HG03469 (cell line): Measurements from ENCODE around the gene ARHGAP24.
"Not testable (repeated sequence)": the region's sequence is repeated elsewhere in the genome, so short reads cannot be mapped to it uniquely, and the experiment has no call there.

Experiments
- ATAC-seq: cut with Tn5 transposase; IDR thresholded peaks from one replicate; pipeline ENCODE4 v1.9.1; 2021; ENCODE audit warnings: mild to moderate bottlenecking, moderate library complexity, moderate number of reproducible peaks; ENCODE audit not compliant: unreplicated experiment

The ARHGAP24 gene

DNA sequence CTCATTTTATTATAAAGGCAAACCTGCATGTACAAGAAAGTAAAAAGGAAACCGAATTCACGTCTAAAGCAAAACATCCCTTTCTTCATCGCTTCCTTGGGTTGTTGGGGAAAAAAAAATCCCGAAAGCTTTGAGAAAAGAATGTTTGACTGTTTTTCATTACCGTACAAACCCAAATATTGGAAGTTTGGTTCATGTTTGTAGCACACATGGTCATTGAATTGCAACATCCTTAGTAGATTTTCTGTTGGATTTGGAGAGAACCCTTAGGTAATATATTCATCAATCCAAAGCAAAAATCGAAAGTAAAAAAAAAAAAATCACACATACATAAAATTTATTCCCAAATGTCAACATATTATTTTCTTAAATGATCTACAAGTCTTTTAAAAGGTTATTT, 464.6 kb downstream of the ARHGAP24 start:
- ATAC-seq: no peak

DNA sequence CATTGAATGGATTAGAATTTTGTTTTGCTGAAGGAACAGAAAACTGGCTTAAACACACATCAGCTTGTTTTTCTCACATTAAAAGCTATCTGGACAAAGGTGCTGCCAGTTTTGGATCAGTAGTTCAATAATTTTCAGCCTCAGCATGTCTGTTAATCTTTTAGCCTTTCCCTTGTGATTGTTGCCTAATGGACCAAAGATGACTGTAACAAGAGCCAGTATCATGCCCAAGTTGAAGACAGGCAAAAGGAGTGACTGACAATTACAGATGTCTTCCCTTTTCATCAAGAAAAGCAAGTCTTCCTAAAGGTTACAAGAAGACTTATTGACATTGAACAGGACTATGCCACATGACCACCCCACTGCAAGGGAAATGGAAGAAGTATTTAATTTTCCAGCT, 465.2 kb downstream of the ARHGAP24 start:
- ATAC-seq: no peak

DNA sequence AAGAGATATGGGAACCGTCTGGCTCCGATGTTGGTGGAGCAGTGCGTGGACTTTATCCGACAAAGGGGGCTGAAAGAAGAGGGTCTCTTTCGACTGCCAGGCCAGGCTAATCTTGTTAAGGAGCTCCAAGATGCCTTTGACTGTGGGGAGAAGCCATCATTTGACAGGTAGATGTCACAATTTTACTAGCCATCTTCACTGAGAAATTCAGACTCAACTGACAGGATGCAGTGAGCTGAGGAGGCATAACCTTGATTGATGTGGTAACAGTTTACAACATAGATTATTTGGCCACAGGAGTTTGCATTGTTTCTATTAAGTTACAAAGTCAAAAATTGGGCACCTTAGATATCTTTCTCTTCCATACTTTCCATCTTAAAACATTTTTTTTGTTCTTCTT, 467.2 kb downstream of the ARHGAP24 start:
- no peak for ATAC-seq

DNA sequence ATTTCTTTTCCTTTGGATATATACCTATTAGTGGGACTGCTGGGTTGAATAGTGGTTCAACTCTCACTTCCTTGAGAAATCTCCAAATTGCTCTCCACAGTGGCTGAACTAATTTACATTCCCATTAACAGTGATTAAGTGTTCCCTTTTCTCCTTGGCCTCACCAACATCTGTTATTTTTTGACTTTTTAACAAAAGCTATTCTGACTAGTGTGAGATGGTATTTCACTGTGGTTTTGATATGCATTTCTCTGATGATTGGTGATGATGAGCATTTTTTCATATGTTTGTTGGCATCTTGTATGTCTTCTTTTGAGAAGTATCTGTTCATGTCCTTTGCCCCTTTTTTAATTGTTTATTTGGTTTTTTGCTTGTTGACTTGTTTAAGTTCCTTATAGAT, 471.9 kb downstream of the ARHGAP24 start:
- no peak for ATAC-seq

DNA sequence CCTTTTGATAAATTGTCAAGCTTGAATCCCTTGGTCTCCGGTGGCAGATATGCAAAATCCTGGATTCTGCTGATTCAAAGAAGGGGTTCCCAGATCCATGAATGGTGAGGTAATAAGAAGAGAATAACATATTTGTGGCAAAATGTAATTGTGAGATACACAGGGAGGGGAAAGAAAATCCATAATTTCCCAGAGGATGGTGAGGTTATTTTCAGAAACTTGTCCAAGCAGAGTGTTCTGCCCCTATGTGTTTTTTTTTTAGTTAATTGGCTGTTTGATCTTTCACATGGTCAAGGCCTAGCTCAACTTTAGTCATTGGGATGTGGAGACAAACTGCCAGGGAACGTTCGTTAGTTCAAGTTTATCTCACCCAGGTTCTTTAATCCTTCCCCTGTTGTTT, 476.1 kb downstream of the ARHGAP24 start:
- ATAC-seq: no peak

DNA sequence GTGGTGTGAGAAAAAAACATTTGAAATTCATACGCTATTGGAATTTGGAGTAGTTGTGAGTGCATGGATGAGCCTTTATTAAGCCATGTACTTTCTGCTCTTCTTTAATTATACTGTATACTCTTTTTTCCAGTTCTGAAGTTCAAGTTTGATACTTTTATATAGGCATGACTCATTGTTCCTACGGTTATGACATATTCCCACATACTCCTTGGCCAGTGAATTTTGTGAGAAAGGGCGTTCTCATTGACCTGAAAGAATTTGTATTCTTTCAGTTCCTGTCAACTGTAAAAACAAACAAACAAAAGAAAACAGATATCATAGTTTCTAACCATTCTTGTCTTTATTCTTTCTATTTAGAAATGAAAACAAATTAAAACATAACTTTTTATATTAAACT, 477.6 kb downstream of the ARHGAP24 start:
- ATAC-seq: no peak

DNA sequence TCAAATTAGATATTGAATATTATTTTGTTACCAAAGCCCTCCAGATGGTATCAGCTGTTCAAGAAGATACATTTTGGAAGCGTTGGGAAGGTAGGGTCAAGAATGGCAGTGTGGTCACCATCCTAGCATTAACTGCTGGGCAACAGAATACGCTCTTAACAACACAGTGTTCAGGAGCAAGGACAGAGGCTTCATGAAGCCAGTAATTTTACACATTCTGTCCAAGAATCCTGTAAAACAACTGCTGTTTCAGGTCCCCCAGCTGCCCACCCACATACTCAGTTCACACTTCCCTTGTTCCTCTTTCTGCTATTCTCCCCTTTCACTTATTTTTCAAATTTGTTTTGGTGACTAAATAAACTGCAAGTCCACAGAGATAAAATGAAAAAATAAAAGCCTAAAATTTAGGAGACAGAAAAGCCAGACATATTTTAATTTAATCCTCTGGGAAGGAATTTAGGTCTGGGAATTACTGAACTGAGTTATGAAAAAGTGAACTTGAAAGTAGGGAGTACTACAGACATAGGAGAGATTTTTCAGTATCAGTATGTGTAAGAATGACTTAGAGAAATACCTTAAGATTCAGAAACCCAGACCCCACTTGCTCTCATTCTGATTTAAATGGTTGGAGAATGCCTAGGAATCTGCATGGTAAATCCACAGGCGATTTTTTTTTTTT, 478.2 kb downstream of the ARHGAP24 start:
- no peak for ATAC-seq

DNA sequence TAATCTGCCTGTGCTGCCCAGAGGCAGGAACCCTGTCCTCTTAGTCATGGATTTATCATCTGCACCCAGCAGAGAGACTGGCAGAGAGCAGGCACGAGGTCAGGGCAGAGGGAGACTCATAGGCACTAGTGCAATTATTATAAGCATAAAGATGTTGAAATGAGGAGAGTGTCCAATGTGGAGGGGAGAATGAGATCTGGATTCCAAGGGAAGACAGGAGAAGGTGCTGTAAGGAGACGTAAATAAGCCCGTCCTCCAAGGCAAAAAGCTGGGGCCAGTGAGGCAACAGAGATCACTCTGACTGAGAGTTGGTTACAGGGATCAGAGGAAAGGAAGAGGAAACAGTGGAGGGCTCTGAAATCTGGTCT, 478.7 kb downstream of the ARHGAP24 start:
- ATAC-seq: no peak

DNA sequence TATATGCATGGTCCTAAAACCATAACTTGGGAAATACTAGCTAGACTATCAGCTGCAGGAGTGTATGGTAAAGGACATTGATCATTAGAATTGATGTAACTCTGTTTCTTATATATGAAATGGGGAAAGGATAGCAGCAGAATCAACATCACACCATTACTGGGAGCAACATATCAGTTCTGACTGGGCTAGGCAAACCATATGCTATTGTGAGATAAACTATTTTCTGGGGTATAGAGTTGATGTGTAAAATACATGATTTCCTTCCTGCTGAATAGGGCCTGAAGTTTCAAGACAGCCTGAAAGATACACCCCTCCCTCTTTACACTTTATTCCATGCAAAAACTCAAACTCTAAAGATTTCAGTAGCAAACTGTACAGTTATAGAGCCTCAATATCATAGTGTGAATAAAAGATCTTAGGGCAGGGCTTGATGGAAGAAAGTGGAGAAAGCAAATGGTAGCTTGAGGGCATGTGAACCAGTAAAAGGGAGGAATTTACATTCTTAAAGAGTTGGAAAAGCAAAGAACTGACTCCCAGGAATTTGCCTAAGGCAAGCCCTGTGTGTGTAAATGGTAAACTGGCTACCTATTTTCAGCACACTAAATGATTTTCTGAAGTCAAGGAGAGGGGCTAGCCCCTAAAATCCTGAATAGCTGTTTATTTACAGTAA, 480.8 kb downstream of the ARHGAP24 start:
- ATAC-seq: no peak

DNA sequence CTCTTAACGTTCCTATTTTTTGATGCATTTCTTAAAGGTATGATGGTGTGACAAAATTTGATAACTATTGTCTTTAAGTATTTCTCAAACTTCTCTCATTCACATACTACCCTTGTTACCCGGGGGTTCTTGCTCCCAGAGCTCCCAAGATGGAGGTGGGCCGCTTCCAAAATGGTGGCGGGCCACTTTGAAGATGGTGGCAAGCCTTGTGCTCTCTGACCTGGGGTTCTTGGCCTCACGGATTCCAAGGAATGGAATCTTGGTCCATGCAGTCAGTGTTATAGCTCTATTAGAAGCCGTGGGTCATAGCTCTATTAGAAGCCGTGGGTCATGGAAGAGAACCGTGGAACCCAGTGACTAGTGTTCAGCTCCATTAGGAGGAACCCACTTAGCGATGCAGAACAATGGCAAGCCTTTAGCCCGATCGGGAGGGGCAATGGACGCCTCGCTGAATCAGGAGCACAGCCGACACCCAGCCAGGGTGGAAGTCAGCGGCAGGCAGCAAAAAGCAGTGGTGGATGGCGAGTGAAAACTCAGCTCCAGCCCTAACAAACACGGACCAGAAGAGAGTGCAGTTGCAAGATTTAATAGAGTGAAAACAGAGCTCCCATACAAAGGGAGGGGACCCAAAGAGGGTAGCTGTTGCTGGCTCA, 481.5 kb downstream of the ARHGAP24 start:
- no peak for ATAC-seq

DNA sequence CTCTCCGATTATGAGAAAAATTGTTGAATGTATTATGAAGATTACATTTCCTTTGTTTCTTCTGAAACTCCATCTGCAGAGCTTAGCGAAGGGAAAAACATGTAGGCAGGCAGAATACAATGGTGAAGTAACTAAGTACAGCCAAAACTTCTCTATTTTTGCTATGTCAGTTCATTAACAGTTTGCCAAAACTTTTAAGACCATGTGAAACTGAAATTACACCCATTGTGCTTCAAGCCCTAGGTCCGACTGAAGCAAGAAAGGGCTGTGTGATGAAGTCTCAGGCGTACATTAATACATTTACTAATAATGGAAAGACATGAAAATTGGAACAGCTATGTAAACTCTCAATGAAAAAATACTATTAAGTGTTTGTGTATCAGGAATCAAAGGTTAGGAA, 486.9 kb downstream of the ARHGAP24 start:
- ATAC-seq: no peak

DNA sequence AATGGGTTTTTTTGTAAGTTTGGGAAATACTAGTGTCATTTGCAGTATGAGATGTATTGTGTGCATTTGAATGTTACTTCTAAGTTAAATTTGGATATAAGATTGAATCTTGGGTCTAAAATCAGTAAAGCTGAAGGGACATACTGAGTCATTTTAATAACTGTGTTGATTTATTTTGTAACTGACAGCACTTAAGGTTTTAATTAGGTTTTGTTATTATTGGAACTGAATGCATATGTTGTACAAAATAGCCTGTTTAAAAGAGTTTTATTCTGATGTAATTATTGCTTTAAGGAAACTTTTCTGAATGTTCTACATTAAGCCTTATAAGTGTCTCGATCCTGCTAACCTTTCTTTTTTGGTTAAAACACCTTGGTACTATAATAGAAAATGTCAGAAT, 488.3 kb downstream of the ARHGAP24 start:
- no peak for ATAC-seq

DNA sequence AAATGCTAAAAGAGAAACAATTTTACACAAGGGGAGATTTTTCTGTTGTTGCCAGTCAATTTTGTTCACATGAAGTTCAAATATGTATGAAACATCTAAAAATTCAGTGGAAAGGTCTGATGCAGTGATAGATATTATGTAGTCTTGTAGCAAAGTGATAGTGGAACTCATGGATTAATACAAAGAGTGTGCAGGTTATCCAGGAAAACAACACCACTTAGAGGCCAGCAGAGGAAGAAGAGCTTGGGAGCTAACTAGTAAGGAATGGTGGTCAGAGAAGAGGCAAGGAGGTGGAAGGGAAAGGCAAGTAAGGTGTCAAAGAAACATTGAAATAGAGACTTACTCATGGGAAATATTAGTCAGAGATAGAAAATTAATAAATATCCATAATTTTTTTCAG, 489.3 kb downstream of the ARHGAP24 start:
- no peak for ATAC-seq

DNA sequence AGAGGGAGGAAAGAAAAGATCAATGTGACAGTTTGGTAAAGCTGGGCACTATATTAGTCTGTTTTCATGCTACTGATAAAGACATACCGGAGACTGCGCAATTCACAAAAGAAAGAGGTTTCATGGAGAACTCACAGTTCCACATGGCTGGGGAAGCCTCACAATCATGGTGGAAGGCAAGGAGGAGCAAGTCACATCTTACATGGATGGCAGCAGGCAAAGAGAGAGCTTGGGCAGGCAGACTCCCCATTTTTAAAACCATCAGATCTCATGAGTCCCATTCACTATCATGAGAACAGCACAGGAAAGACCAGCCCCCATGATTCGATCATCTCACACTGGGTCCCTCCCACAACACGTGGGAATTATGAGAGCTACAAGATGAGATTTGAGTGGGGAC, 490.1 kb downstream of the ARHGAP24 start:
- not testable (repeated sequence) for ATAC-seq

DNA sequence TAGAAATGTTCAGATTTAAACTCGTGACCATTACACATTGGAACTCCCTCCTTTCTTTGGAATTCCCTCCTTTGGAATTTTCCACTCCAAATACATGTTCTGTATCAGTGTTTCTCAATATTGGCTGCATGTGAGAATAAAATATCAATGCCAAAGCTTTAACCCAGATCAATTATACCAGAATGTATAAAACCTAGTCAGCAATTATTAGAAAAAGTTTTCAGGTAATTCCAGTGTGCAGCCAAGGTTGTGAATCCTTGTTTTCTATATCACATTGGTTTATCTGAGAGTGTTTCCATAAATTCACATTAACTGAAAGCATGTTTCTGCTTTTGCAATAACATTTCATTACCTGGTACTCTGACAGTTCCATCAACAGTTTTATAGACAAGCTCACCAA, 490.6 kb downstream of the ARHGAP24 start:
- no peak for ATAC-seq

DNA sequence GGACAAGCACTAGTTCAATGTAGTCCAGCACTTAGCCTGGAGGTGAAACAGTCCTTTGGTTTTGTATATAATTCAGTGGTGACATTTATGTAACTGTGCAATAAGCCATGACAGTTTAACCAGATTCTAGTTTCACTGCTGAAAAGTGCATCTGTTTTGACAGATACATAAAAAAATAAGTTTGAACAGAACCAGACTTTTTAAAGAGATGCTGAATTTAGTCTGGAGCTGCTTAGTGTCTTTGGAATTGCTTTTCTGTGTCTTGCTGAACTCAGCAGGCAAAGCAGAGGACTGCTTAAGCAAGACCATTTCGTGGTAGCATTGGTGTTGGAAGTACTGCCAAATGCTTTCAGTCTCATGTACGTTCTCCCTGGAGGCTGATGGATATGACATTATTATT, 491.4 kb downstream of the ARHGAP24 start:
- no peak for ATAC-seq

DNA sequence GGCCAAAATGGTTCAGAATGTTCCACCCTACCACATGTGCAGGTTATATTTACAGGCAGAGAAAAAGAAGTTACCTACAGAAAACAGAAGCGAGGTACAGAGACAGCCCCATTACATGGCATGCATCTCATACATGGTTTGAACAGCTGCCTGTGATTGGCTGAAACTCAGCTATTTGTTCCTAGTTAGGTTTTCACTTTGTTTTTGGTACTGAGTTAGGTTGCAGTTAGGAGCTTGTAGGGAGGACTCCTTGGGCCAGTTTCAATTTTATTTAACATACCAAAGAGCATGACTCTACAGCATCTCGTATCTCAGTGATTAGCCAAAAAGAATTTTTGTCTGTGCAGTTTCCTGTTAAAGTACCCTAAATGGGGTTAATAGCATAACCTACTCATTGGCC, 492.9 kb downstream of the ARHGAP24 start:
- no peak for ATAC-seq

DNA sequence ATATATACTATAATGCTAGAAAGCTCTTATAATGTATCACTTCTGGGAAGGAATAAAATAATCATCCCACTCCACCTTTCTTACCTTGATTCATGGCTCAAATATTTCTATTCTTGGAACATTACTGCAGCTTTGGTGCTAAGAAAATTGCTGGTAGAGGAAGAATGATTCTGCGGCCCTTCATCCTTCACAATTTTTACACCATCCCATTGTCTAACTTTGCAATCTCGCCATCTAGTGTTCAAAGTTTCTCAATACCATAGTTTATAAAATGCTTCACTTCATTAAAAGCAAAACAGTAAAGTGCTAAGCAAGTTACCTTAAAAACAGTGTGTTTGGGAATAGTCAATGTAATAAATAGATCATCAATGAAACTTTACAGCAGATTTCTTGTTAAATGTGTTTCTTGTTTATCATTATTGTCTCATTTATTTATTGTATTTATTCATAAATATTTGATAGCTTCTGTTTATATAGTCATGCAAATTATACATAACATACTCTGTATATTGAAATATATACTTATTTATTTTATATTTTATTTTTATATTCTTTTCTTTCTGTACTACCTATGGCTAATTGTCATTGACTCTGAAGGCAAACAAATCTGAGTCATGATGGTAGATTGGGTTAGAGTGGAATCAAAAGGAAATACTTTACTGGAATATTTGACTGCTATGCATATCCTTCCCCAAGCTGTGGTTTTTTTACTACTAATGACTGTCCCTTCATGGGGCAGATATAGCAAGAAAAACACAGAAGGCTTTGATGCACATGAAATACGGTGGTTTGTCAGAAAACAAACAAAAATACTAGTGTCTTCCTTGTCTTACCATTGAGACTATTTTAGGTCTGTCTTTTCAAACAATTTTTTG, 494.2 kb downstream of the ARHGAP24 start:
- no peak for ATAC-seq

DNA sequence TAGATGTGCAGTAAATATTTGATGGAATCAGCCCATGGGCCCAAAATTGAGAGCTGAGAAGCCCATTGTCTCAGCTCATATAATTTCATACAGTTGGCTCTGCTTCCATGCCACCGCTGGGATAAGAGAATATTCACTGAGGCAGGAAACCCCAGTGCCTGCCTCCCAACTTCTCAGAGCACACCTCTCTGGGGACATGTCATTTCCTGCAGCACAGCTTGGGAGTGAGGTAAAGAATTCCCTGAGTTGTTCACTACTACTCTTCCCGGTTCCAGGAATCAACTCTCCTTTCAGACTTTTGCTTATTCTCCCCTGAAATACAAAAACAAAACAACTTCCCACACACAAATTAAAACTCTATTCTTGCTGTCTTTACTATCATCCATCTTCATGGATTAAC, 495.6 kb downstream of the ARHGAP24 start:
- no peak for ATAC-seq

DNA sequence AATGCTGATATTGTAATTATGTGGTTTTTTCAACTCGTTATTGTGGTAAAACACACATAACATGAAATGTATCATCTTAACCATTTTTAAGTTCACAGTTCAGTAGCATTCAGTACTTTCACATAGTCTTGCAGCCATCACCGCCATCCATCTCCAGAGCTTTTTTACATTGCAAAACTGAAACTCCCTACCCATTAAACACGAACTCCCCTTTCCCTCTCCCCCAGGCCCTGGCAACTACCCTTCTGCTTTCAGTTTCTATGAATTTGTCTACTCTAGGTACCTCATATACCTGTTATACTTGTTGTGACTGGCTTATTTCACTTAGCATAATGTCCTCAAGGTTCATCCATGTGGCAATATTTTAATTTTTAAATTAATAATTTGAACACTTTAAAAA, 504.3 kb downstream of the ARHGAP24 start:
- ATAC-seq: peak; percentile 90

DNA sequence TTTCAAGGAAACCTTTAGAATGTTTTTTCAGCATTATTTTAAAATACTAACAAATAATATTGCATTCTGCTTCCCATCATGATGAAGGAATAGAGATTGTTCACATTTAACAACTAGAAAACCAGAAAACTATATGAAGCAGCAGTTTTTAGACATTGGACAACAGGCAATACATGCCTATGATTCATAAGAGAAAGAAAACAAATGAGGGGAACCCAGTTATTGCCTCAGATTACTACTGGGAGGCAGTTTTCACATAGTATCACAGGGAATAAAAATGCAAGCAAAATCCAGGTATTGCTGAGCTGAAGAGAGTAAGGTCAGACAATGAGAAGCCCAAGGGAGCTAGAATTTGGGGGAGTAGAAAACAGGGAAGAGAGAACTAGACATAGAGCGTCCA, 511.3 kb downstream of the ARHGAP24 start:
- no peak for ATAC-seq
